ENCODE results near the gene DISP3.

Gene DISP3

GRCh38 chr1:11486231-11487009, 7.5 kb downstream of the DISP3 start:
- H3K27me3 Mint-ChIP-seq, result peaks cover 61% of the 10 kb centered on the region

GRCh38 chr1:11487196-11487751, 8.3 kb downstream of the DISP3 start:
- Mint-ChIP-seq H3K9me3 (no peaks in the 10 kb centered on the region), H3K4me3 (no peak overlapping the region), H3K4me1 (no peaks in the 10 kb centered on the region), H3K36me3 (no peaks in the 10 kb centered on the region), H3K27me3 (peaks cover 53% of the 10 kb centered on the region), H3K27ac (no peak overlapping the region)
- DNase-seq, result no peak
- CTCF ChIA-PET, result no interaction called here

More at GRCh38 chr1:11486231-11487009, 7.5 kb downstream of the DISP3 start:
- CTCF ChIA-PET, result no interaction called here
- no peaks in the 10 kb centered on the region for H3K9me3 Mint-ChIP-seq
- DNase-seq, result no peak
- H3K36me3 Mint-ChIP-seq, result no peaks in the 10 kb centered on the region
- no peaks in the 10 kb centered on the region for H3K4me1 Mint-ChIP-seq
- no peak overlapping the region for H3K4me3 Mint-ChIP-seq
- H3K27ac Mint-ChIP-seq, result no peak overlapping the region

GRCh38 chr1:11488201-11488770, 9.3 kb downstream of the DISP3 start:
- no peak for DNase-seq
- Mint-ChIP-seq H3K36me3 (no peaks in the 10 kb centered on the region), H3K27ac (no peak overlapping the region), H3K27me3 (peaks cover 58% of the 10 kb centered on the region), H3K4me1 (no peaks in the 10 kb centered on the region), H3K4me3 (no peak overlapping the region), H3K9me3 (no peaks in the 10 kb centered on the region)
- CTCF ChIA-PET, result no interaction called here

- no peaks in the 10 kb centered on the region for H3K9me3 Mint-ChIP-seq
- no peak overlapping the region for H3K4me3 Mint-ChIP-seq
- no peaks in the 10 kb centered on the region for H3K4me1 Mint-ChIP-seq
- no peaks in the 10 kb centered on the region for H3K36me3 Mint-ChIP-seq
- peak; percentile 16 for DNase-seq
- CTCF ChIA-PET, result no interaction called here
- H3K27ac Mint-ChIP-seq, result no peak overlapping the region
- H3K27me3 Mint-ChIP-seq, result peaks cover 51% of the 10 kb centered on the region
These were observed 10.1 kb downstream of the DISP3 start for GRCh38 chr1:11488966-11489625.

- no peak overlapping the region for H3K27ac Mint-ChIP-seq
- H3K9me3 Mint-ChIP-seq, result no peaks in the 10 kb centered on the region
- CTCF ChIA-PET, result no interaction called here
- H3K27me3 Mint-ChIP-seq, result peaks cover 20% of the 10 kb centered on the region
- no peak for DNase-seq
- H3K4me1 Mint-ChIP-seq, result no peaks in the 10 kb centered on the region
- H3K4me3 Mint-ChIP-seq, result no peak overlapping the region
- H3K36me3 Mint-ChIP-seq, result no peaks in the 10 kb centered on the region
These were observed 13.3 kb downstream of the DISP3 start for GRCh38 chr1:11492235-11492634.

GRCh38 chr1:11493972-11494655, 15.2 kb downstream of the DISP3 start:
- H3K4me3 Mint-ChIP-seq, result no peak overlapping the region
- no peaks in the 10 kb centered on the region for H3K36me3 Mint-ChIP-seq
- DNase-seq, result peak; percentile 6
- peaks cover 16% of the 10 kb centered on the region for H3K27me3 Mint-ChIP-seq
- no peaks in the 10 kb centered on the region for H3K4me1 Mint-ChIP-seq
- H3K9me3 Mint-ChIP-seq, result no peaks in the 10 kb centered on the region
- H3K27ac Mint-ChIP-seq, result no peak overlapping the region
- CTCF ChIA-PET, result no interaction called here

GRCh38 chr1:11494771-11495170, 15.8 kb downstream of the DISP3 start:
- no peak overlapping the region for H3K4me3 Mint-ChIP-seq
- no peaks in the 10 kb centered on the region for H3K4me1 Mint-ChIP-seq
- DNase-seq, result peak; percentile 10
- H3K9me3 Mint-ChIP-seq, result no peaks in the 10 kb centered on the region
- no peaks in the 10 kb centered on the region for H3K36me3 Mint-ChIP-seq
- H3K27me3 Mint-ChIP-seq, result peaks cover 17% of the 10 kb centered on the region
- no peak overlapping the region for H3K27ac Mint-ChIP-seq
- CTCF ChIA-PET, result no interaction called here

GRCh38 chr1:11495579-11495978, 16.6 kb downstream of the DISP3 start:
- no peaks in the 10 kb centered on the region for H3K4me1 Mint-ChIP-seq
- H3K4me3 Mint-ChIP-seq, result no peak overlapping the region
- no peaks in the 10 kb centered on the region for H3K9me3 Mint-ChIP-seq
- H3K27ac Mint-ChIP-seq, result no peak overlapping the region
- CTCF ChIA-PET, result no interaction called here
- peaks cover 23% of the 10 kb centered on the region for H3K27me3 Mint-ChIP-seq
- peak; percentile 6 for DNase-seq
- peaks cover 2% of the 10 kb centered on the region for H3K36me3 Mint-ChIP-seq

GRCh38 chr1:11496551-11497080, 17.7 kb downstream of the DISP3 start:
- Mint-ChIP-seq H3K36me3 (peaks cover 2% of the 10 kb centered on the region), H3K9me3 (no peaks in the 10 kb centered on the region), H3K4me1 (no peaks in the 10 kb centered on the region), H3K27me3 (peaks cover 32% of the 10 kb centered on the region), H3K4me3 (no peak overlapping the region), H3K27ac (no peak overlapping the region)
- DNase-seq, result no peak
- CTCF ChIA-PET, result no interaction called here

GRCh38 chr1:11498956-11499594, 20.1 kb downstream of the DISP3 start:
- Mint-ChIP-seq H3K36me3 (peaks cover 8% of the 10 kb centered on the region), H3K27me3 (peaks cover 36% of the 10 kb centered on the region), H3K9me3 (peaks cover 19% of the 10 kb centered on the region), H3K27ac (no peak overlapping the region), H3K4me3 (no peak overlapping the region), H3K4me1 (no peaks in the 10 kb centered on the region)
- CTCF ChIA-PET, result no interaction called here
- DNase-seq, result no peak

GRCh38 chr1:11499601-11500331, 20.8 kb downstream of the DISP3 start:
- Mint-ChIP-seq H3K27ac (no peak overlapping the region), H3K9me3 (peaks cover 24% of the 10 kb centered on the region), H3K4me1 (no peaks in the 10 kb centered on the region), H3K36me3 (peaks cover 8% of the 10 kb centered on the region), H3K4me3 (no peak overlapping the region), H3K27me3 (peaks cover 36% of the 10 kb centered on the region)
- no peak for DNase-seq
- CTCF ChIA-PET, result no interaction called here

GRCh38 chr1:11500881-11501280, 21.9 kb downstream of the DISP3 start:
- no peak for DNase-seq
- Mint-ChIP-seq H3K4me3 (no peak overlapping the region), H3K36me3 (peaks cover 10% of the 10 kb centered on the region), H3K9me3 (peaks cover 34% of the 10 kb centered on the region), H3K27ac (no peak overlapping the region), H3K27me3 (peaks cover 36% of the 10 kb centered on the region), H3K4me1 (no peaks in the 10 kb centered on the region)
- CTCF ChIA-PET, result no interaction called here

- DNase-seq, result no peak
- no peak overlapping the region for H3K4me3 Mint-ChIP-seq
- H3K36me3 Mint-ChIP-seq, result peaks cover 15% of the 10 kb centered on the region
- CTCF ChIA-PET, result no interaction called here
- H3K27ac Mint-ChIP-seq, result no peak overlapping the region
- no peaks in the 10 kb centered on the region for H3K4me1 Mint-ChIP-seq
- H3K27me3 Mint-ChIP-seq, result peaks cover 36% of the 10 kb centered on the region
- peaks cover 39% of the 10 kb centered on the region for H3K9me3 Mint-ChIP-seq
These were observed 22.5 kb downstream of the DISP3 start for GRCh38 chr1:11501491-11501897.
